Activated T-cell treated with anti-CD3 and anti-CD28 coated beads, Interleukin-2, amount 50 U/mL, for 24 hours (primary cell): ENCODE data around the gene TCF23.

Source experiments
- DNase-seq: peaks from one replicate; pipeline ENCODE4 v3.0.0-alpha.2; 2020
- H3K27ac Mint-ChIP-seq: 2 replicates; pipeline ENCODE4 v1.8.0; 2020; ENCODE audit warnings: mild to moderate bottlenecking, mixed read lengths
- H3K27me3 Mint-ChIP-seq: 2 replicates; pipeline ENCODE4 v1.8.0; 2020; ENCODE audit warnings: mixed read lengths
- H3K36me3 Mint-ChIP-seq: 2 replicates; pipeline ENCODE4 v1.8.0; 2020; ENCODE audit warnings: low read depth, mixed read lengths
- H3K4me1 Mint-ChIP-seq: 2 replicates; pipeline ENCODE4 v1.8.0; 2020; ENCODE audit warnings: low read depth, mixed read lengths
- H3K4me3 Mint-ChIP-seq: 2 replicates; pipeline ENCODE4 v1.8.0; 2020; ENCODE audit warnings: mild to moderate bottlenecking, moderate library complexity, mixed read lengths
- H3K9me3 Mint-ChIP-seq: 2 replicates; pipeline ENCODE4 v1.8.0; 2020; ENCODE audit warnings: mixed read lengths

The TCF23 gene

DNA sequence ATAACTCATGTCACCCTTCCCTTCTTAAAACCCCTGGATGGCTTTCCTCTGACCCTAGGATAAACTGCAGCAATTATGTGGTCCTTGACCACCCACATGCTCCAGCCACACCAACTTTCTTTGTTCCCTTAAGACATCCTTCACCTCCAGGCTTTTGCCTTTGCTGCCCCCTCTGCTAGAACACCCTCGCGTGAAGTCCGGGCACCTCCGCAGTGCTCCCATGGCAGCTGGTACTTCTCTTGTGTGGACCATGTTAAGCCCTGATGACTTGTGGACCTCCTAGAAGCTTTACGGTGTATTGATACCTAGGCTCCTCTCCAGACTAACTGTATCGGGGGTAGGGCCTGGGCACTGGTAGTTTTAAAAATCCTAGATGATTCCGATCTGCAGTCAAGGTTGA is 26.0 kb upstream of the TCF23 start:
- peaks cover 25% of the 10 kb centered on the region for H3K27me3 Mint-ChIP-seq
- H3K4me1 Mint-ChIP-seq, result peaks cover 25% of the 10 kb centered on the region
- no peak for DNase-seq
- H3K9me3 Mint-ChIP-seq, result no peaks in the 10 kb centered on the region
- H3K27ac Mint-ChIP-seq, result no peak overlapping the region
- peak overlapping the region; percentile 78 for H3K4me3 Mint-ChIP-seq
- H3K36me3 Mint-ChIP-seq, result no peaks in the 10 kb centered on the region

DNA sequence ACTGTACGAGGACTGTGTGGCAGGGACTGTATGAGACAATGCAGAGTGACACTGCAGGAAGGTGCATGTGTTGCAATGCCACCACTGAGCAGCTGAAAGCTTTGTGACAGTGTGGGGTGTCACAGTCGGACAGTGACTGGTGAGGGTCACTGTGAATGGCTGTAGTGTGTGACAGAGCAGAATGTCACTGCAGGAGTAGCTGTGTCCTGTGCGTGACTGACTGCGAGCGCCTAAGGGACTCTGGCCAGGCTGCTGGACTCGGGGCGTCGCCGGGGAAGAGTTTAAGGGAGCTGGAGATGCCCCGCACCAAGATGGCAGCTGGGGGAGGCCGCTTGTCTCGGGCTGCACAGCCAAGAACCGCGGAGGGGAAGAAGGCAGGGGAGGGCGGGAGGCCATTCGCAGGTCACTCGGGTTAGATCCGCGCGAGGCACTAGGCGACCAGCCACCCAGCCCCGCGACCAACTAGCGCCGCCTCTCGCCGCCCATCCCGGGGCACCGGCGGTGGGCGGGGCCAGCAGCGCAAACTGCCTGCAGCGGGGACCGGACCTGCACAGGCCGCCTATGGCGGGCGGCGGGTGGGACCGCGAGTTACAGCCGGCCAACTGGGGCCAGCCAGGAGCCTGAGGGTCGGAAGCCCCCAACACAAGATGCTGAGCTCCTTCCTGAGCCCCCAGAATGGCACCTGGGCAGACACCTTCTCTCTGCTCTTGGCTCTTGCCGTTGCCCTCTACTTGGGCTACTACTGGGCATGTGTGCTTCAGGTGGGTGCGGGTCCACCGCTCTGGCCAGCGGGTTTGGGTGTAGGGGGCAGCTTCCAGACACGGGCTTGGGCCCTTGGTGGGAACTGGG is 25.3 kb upstream of the TCF23 start, which contains the start of gene ABHD1:
Gene ABHD1 (plus strand): TSS at position 514 of the 849 bp plus-strand sequence. CDS start 134 bp downstream, at position 648.
- DNase-seq, result peak; percentile 81
- H3K27me3 Mint-ChIP-seq, result peaks cover 19% of the 10 kb centered on the region
- peaks cover under 1% of the 10 kb centered on the region for H3K36me3 Mint-ChIP-seq
- peak within 1 kb of the TSS; percentile 78 for H3K4me3 Mint-ChIP-seq
- H3K27ac Mint-ChIP-seq, result peak within 1 kb of the TSS; percentile 79
- H3K4me1 Mint-ChIP-seq, result peaks cover 22% of the 10 kb centered on the region
- H3K9me3 Mint-ChIP-seq, result no peaks in the 10 kb centered on the region

DNA sequence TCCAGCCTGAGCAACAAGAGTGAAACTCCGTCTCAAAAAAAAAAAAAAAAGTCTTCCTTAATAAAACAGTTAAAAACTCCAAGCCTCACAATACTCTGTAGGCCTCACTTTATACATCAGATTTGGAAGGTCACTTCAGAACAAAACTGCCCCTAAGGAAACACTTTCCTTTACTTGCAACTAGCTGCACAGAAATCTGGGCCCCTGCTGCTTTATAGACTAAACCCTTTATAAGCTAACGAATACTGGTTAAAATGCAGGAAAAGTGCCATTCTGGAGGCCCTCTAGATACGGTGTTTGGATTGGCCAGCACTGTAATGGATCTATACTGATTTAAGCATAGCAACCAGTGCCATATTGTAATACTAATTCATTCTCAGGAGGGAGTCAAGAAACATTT is 23.7 kb upstream of the TCF23 start:
- Mint-ChIP-seq H3K4me1 (peaks cover 12% of the 10 kb centered on the region), H3K36me3 (peaks cover 17% of the 10 kb centered on the region), H3K27ac (no peak overlapping the region), H3K4me3 (no peak overlapping the region), H3K9me3 (no peaks in the 10 kb centered on the region), H3K27me3 (peaks cover 7% of the 10 kb centered on the region)
- DNase-seq, result no peak

DNA sequence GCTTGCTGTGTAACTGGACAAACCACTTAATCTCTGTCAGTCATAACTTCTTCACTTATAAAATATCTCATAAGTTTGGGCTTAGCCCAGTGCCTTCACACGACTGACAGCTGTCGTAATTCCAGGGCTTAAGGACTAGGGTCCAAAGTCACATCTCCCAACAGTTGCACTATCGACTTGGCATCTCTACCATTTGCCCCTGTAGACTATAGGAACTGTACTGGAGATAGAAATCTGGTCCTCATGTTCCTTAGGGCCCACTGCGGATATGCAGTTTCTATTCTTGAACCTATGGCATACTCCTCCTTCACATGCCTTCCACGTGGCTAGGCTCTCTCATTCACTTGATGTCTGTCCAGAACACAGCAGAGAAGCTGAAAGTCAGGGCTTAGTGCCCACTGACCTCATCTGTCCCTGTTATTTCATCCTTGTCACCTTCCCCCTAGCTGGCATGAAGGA is 22.5 kb upstream of the TCF23 start:
- peaks cover 11% of the 10 kb centered on the region for H3K4me1 Mint-ChIP-seq
- H3K36me3 Mint-ChIP-seq, result peaks cover 28% of the 10 kb centered on the region
- DNase-seq, result no peak
- peak overlapping the region; percentile 32 for H3K27ac Mint-ChIP-seq
- no peaks in the 10 kb centered on the region for H3K9me3 Mint-ChIP-seq
- no peaks in the 10 kb centered on the region for H3K27me3 Mint-ChIP-seq
- no peak overlapping the region for H3K4me3 Mint-ChIP-seq

DNA sequence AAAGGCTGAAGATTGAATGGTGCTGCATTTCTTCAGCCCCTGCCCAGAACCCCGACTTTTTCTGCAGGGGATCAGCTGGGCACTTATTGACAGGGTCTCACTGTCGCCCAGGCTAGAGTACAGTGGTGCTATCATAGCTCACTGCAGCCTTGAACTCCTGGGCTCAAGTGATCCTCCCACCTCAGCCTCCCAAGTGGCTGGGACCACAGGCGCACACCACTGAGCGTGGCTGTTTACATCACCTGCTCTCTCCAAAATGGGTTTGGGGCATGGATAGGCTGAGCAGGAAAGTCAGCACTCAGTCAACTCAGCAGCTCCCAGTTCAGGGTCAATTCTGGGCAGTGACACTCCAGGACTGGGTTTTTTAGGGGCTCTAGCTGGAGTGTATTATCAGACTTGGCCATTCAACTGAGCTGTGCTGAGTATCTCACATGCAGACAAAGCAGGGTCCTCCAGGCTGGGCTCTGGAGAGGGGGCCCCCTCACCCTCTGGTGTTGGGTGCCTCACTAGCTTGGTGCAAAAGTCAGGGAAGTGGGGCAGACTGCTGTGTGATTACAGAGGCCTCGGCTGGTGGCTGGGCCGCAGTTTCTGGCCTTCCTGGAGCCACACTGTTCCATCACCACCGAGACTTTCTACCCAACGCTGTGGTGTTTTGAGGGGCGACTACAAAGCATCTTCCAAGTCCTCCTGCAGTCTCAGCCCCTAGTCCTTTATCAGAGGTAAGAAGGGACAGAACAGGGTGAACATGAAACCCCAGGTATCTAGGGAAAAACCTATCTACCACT is 20.7 kb upstream of the TCF23 start:
- no peak overlapping the region for H3K4me3 Mint-ChIP-seq
- no peak for DNase-seq
- H3K36me3 Mint-ChIP-seq, result peaks cover 46% of the 10 kb centered on the region
- H3K27ac Mint-ChIP-seq, result no peak overlapping the region
- H3K9me3 Mint-ChIP-seq, result no peaks in the 10 kb centered on the region
- peaks cover 17% of the 10 kb centered on the region for H3K4me1 Mint-ChIP-seq
- no peaks in the 10 kb centered on the region for H3K27me3 Mint-ChIP-seq

DNA sequence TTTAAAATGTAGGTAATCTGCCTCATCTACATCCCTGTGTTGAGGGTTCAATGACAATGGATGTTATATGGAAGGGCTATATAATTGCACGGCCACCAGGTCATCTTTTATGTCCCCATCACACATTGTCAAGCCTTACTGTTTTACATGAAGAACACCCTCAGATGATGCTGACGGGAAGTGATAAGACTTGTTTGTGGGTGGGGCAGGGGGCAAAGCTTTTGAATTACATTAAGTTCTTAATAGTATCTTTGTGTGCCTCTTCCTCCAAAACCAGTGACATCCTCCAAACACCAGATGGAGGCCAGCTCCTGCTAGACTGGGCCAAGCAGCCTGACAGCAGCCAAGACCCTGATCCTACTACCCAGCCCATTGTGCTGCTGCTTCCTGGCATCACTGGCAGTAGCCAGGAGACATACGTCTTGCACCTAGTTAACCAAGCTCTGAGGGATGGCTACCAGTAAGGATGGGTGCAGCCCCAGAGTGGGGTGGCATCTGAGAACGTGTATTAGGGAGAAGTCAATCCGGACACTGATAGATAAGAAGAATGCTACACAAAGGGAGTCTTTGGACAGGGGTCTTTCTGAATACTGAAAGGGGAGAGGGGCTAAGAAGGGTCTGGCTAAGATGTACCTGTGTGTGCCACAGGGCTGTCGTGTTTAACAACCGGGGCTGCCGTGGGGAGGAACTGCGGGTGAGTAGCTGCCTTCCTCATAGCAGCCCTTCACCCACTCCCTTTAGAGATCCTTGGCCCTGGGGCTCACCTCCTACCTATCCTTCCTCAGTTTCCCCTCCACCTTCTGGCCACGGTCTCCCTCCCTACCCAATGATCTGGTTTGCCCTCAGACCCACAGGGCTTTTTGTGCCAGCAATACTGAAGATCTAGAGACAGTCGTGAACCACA is 19.9 kb upstream of the TCF23 start:
- no peaks in the 10 kb centered on the region for H3K9me3 Mint-ChIP-seq
- DNase-seq, result no peak
- no peak overlapping the region for H3K27ac Mint-ChIP-seq
- no peak overlapping the region for H3K4me3 Mint-ChIP-seq
- H3K36me3 Mint-ChIP-seq, result peaks cover 55% of the 10 kb centered on the region
- no peaks in the 10 kb centered on the region for H3K27me3 Mint-ChIP-seq
- H3K4me1 Mint-ChIP-seq, result peaks cover 18% of the 10 kb centered on the region

DNA sequence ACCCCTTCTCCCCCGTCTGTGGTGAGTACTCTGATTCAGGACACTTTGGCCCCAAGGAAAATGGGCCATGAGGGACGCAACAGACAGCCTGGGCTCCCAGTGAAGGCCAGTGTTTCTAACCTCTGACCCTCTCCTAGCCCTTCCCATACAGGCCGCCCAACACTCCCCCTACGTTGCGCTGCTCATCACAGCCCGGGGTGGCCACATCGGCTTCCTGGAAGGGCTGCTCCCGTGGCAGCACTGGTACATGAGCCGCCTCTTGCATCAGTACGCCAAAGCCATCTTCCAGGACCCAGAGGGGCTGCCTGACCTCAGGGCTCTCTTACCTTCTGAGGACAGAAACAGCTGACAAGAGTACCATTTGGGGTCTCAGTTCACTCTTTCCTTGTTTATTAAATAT is 18.4 kb upstream of the TCF23 start:
- DNase-seq, result no peak
- peaks cover 58% of the 10 kb centered on the region for H3K36me3 Mint-ChIP-seq
- no peaks in the 10 kb centered on the region for H3K9me3 Mint-ChIP-seq
- peaks cover 18% of the 10 kb centered on the region for H3K4me1 Mint-ChIP-seq
- no peaks in the 10 kb centered on the region for H3K27me3 Mint-ChIP-seq
- no peak overlapping the region for H3K4me3 Mint-ChIP-seq
- peak overlapping the region; percentile 57 for H3K27ac Mint-ChIP-seq

DNA sequence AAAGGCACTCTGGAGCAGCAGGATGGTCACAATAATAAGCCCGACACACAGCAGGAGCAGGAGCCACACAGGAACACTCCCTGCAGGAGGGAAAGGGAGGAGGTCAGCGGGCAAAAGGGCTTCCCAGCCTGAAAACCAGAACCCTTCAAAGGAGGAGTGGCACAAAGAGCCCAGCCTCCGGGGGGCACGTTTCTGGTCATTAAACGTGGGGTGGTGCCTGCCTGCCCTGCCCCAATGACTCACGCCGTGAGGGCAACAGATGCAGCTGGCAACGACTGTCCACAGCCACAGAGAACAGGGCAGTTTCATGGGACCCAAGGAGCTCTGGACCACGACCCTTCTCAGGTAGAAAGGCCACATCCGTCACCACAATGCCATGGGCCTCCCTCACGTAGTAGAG is 17.4 kb upstream of the TCF23 start:
- Mint-ChIP-seq H3K27ac (peak overlapping the region; percentile 68), H3K4me3 (no peak overlapping the region), H3K27me3 (no peaks in the 10 kb centered on the region), H3K9me3 (no peaks in the 10 kb centered on the region), H3K4me1 (peaks cover 18% of the 10 kb centered on the region), H3K36me3 (peaks cover 58% of the 10 kb centered on the region)
- DNase-seq, result no peak

DNA sequence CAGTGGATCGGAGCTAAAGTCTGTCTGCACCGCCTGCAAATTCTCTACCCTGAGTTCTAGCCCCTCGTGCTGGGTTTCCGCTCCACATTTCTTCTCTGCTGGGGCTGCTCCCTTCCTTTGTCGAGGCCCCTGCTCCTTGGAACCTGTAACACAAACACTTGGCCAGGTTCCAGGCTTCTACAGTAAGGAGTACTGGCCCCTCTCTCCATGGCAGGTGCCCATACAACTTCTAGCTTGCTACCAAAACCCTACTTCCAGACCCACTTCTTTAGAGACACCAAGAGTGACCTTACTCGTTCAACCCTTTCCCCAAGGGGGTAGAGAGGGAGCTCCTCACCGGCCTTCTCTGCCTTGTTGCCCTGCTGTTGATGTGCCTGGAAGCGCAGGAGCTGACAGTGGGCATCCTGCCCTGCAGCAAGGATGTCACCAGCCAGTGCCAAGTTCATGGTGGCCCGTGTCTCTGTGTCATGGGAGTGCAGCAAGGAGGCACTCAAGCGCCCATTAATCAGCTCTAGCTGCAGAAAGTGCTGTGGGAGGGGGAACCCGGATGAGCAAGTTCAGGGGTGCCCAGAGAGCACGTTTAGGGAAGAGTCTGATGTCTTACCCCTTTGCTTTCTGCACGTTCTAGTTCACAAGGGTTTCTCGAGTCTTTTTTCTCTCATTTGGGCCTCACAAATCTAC is 15.5 kb upstream of the TCF23 start:
- Mint-ChIP-seq H3K27me3 (no peaks in the 10 kb centered on the region), H3K9me3 (no peaks in the 10 kb centered on the region), H3K4me3 (peak overlapping the region; percentile 93), H3K4me1 (peaks cover 18% of the 10 kb centered on the region), H3K27ac (peak overlapping the region; percentile 98), H3K36me3 (peaks cover 58% of the 10 kb centered on the region)
- DNase-seq, result peak; percentile 46

DNA sequence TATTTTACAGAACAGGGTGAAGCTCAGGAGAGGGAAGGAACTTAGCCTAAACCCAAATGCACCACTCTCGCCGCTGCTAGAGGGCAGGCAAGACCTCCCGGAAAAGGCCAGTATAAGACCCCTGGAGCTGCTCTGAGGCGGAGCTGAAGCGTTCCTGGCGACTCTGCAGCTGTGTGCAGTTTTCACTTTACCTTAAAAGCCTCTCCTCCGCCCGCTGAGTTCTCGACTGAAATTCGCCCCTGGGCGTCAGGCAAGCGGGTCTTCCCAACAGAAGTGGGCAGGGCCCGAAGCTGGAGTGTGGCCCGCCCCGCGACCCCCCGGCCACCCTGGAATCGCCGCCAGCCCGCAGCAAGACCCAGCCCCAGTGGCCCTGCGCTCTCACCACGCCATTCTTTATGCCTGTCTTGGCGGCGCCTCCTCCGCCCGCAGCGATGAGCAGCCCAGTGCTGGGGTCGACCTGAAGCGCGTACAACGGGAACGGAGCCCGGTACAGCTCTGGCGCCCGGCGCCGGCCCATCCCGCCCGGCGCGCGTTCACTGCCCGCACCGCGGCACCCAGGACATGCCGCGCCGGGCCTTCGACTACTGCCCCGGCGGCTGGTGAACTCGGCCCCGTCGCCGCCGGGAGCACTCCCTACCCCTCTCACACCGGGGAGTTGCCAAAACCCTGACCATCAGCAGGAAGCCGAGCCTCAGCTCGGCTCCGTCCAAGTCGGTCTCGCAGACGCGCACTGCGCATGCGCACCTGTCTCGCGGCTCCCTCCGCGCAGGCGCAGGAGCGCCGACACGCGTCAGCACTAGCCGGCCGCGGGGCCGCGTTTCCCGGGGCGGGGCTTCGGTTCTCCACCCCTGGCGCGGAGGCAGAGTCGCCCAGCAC is 14.7 kb upstream of the TCF23 start, which contains the start of gene PREB:
Gene PREB (minus strand): TSS at position 732 of the 876 bp plus-strand sequence. CDS start 215 bp downstream, at position 517.
- H3K4me3 Mint-ChIP-seq, result peak within 1 kb of the TSS; percentile 93
- H3K27ac Mint-ChIP-seq, result peak within 1 kb of the TSS; percentile 98
- peak; percentile 99 for DNase-seq
- H3K4me1 Mint-ChIP-seq, result peaks cover 18% of the 10 kb centered on the region
- no peaks in the 10 kb centered on the region for H3K9me3 Mint-ChIP-seq
- H3K36me3 Mint-ChIP-seq, result peaks cover 51% of the 10 kb centered on the region
- H3K27me3 Mint-ChIP-seq, result no peaks in the 10 kb centered on the region

DNA sequence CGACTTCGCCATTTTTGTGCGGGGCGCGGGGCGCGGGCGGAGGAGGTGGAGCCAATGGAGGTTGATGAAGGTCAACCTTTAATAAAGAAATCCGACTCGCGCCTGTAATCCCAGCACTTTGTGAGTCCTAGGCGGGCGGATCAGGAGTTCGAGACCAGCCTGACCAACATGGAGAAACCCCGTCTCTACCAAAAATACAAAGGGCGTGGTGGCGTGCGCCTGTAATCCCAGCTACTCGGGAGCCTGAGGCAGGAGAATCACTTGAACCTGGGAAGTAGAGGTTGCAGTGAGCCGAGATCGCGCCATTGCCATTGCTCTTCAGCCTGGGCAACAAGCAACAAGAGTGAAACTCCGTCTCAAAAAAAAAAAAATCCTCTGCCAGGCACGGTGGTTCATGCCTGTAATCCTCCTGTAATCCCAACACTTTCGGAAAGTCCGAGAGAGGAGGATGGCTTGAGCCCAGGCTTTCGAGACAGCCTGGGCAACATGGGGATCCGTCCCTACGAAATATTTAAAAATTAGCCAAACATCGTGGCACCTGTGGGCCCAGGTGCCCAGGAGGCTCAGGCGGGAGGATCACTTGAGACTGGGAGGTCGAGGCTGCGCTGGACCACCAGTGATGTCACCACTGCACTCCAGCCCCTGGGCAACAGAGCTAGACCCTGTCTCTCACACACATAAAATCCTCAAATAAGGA is 13.9 kb upstream of the TCF23 start:
- Mint-ChIP-seq H3K4me1 (peaks cover 18% of the 10 kb centered on the region), H3K36me3 (peaks cover 43% of the 10 kb centered on the region), H3K27ac (peak overlapping the region; percentile 98), H3K9me3 (no peaks in the 10 kb centered on the region), H3K4me3 (peak overlapping the region; percentile 93), H3K27me3 (no peaks in the 10 kb centered on the region)
- DNase-seq, result no peak

DNA sequence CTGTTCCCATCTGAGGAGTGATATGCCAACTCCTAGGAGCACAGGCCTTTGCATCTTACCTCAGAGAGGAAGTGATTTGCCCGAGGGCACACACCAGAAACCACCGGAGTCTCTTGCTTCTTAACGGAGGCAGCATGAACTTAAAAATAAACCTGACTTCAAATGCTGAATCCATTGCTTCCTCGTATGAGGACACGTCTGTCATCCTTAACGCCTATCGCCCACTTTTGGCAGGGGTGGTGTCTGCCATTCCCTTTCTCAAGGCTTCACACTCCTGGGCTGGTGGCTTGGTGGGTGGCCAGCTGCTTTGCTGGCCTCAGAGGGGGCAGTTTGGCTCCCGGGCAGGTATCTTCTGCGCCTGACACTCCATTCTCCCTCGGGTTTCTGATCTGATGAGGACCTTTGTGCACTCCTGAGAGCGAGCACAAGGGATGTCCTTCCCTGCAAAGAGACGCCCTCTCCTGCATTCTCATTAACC is 13.3 kb upstream of the TCF23 start:
- peaks cover 37% of the 10 kb centered on the region for H3K36me3 Mint-ChIP-seq
- H3K4me1 Mint-ChIP-seq, result peaks cover 18% of the 10 kb centered on the region
- no peaks in the 10 kb centered on the region for H3K9me3 Mint-ChIP-seq
- peak overlapping the region; percentile 93 for H3K4me3 Mint-ChIP-seq
- H3K27ac Mint-ChIP-seq, result peak overlapping the region; percentile 98
- H3K27me3 Mint-ChIP-seq, result no peaks in the 10 kb centered on the region
- no peak for DNase-seq
